HEK293 (cell line): ENCODE data around the gene CRACDL.

Source experiments
- CTCF ChIP-seq: fragments of 450-650 bp; formaldehyde crosslinking; IDR thresholded peaks from 2 replicates; pipeline ENCODE4 v1.5.1; 2016; ENCODE audit warnings: missing biosample characterization, missing genetic modification characterization
- KLF16 ChIP-seq: fragments of 450-650 bp; formaldehyde crosslinking; IDR thresholded peaks from 2 replicates; pipeline ENCODE4 v1.5.1; 2017; ENCODE audit warnings: missing biosample characterization, missing genetic modification characterization
- ZNF335 ChIP-seq: fragments of 450-650 bp; formaldehyde crosslinking; conservative IDR thresholded peaks from 2 replicates; pipeline ENCODE4 v1.5.1; 2016; ENCODE audit warnings: missing biosample characterization, missing genetic modification characterization
- TF ChIP-seq, protein P1 (sequence below): fragments of 450-650 bp; formaldehyde crosslinking; IDR thresholded peaks from 2 replicates; pipeline ENCODE4 v1.5.1; 2016; ENCODE audit warnings: missing biosample characterization, missing genetic modification characterization, low read depth

DNA sequence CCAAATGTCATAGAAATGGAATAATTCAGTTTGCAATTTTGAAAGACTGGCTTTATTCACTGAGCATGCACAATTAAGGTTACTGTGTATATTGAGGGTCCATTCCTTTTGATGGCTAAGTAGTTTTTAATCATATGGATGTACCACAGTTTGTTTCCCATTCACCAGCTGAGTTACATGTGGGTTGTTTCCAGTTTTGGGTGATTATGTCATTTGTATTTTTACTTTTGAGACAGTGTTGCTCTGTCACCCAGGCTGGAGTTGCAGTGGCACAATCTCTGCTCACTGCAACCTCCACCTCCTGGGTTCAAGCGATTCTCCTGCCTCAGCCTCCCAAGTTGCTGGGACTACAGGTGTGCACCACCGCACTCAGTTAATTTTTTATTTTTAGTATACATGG is 124.3 kb downstream of the CRACDL start:
- no peak for TF ChIP-seq ZNF335 (tag by site-specific recombination)
- TF ChIP-seq CTCF (tag by site-specific recombination) = no peak
- TF ChIP-seq, protein P1, sequence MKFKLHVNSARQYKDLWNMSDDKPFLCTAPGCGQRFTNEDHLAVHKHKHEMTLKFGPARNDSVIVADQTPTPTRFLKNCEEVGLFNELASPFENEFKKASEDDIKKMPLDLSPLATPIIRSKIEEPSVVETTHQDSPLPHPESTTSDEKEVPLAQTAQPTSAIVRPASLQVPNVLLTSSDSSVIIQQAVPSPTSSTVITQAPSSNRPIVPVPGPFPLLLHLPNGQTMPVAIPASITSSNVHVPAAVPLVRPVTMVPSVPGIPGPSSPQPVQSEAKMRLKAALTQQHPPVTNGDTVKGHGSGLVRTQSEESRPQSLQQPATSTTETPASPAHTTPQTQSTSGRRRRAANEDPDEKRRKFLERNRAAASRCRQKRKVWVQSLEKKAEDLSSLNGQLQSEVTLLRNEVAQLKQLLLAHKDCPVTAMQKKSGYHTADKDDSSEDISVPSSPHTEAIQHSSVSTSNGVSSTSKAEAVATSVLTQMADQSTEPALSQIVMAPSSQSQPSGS (tag by site-specific recombination) = no peak
- no peak for TF ChIP-seq KLF16 (tag by site-specific recombination)
